ENCODE results near the gene TRIM74. TPM values are rescaled to one million over a fixed set of nuclear protein-coding genes. Genes with fewer than 3 reads are reported as not detected.
A peak's percentile ranks its signal among the peaks of the same experiment; 100 is the strongest.
"Not testable (repeated sequence)": the region's sequence is repeated elsewhere in the genome, so short reads cannot be mapped to it uniquely, and the experiment has no call there.

The TRIM74 gene
- 0.72 TPM for polyA plus RNA-seq (2013, experiment 1 of 4)
- polyA plus RNA-seq (2013, experiment 2 of 4): 1.0 TPM
- not detected for polyA plus RNA-seq (2013, experiment 3 of 4)
- polyA plus RNA-seq (2013, experiment 4 of 4): 0.61 TPM

DNA sequence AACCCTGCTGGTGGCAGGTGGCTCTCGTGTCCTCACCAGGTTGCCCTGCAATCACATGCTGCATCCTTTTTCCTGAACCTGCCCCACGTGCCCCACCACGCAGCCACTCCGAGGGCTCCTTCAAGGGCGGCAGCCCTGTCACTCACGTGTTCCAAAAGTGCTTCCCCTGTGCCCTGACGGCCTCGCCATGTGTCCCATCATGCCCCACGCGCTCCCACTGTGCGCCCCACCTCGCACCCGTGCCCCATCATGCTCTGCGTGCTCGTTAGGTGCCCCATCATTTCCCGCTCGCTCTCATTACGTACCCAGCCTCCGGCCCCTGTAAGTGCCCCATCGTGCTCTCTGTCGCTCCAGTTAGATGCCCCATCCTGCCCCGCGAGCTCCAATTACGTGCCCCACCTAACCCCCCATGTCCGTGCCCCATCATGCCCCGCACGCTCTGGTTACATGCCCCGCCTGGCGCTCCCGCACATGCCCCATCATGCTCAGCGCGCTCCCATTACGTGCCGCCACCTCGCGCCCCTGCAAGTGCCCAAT, at the start of gene TRIM74:
TRIM74 (minus strand) TSS at position 487 of the 537 bp plus-strand sequence. CDS start 3,309 bp downstream, outside the sequence.
- H3K27me3 ChIP-seq (ENCODE audit: control insufficient read depth, insufficient read depth, low read length, poor library complexity, severe bottlenecking); H3K36me3 ChIP-seq (ENCODE audit: control insufficient read depth, insufficient read depth, low read length); H3K4me3 ChIP-seq (ENCODE audit: insufficient read depth, low read depth, low read length); H3K27ac ChIP-seq (ENCODE audit: insufficient read depth, low read depth, low read length, poor library complexity, severe bottlenecking); H3K9me3 ChIP-seq (ENCODE audit: control insufficient read depth, low read length); H3K4me1 ChIP-seq (ENCODE audit: control insufficient read depth, insufficient read depth, low read length): not testable (repeated sequence)
- 90 to 98% methylated on average over 7 to 9 of the region's 36 CpGs for WGBS, 2 experiments

DNA sequence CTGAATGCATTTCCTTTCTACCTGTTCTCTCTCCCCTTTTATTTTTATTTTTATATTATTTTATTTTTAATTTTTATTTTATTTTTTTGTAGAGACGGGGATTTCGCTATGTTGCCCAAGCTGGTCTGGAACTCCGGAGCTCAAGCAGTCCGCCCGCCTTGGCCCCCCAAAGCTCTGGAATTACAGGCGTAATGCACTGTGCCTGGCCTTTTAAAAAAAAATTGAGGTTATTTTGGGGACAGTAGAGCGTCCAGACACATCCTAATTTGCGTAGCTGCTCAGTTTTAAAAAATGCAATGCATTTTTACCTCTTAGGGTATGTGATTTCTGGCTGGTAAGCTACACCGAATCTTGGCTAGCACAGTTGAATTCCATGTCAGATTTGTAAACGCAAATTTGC, 37.2 kb upstream of the TRIM74 start:
- H3K4me3 ChIP-seq (ENCODE audit: insufficient read depth, low read depth, low read length): peak overlapping the region; percentile 31
- H3K36me3 ChIP-seq (ENCODE audit: control insufficient read depth, insufficient read depth, low read length); H3K9me3 ChIP-seq (ENCODE audit: control insufficient read depth, low read length); H3K27me3 ChIP-seq (ENCODE audit: control insufficient read depth, insufficient read depth, low read length, poor library complexity, severe bottlenecking); H3K4me1 ChIP-seq (ENCODE audit: control insufficient read depth, insufficient read depth, low read length); H3K27ac ChIP-seq (ENCODE audit: insufficient read depth, low read depth, low read length, poor library complexity, severe bottlenecking): not testable (repeated sequence)
- WGBS, 2 experiments: 46 to 55% methylated on average over 9 of the region's 10 CpGs

DNA sequence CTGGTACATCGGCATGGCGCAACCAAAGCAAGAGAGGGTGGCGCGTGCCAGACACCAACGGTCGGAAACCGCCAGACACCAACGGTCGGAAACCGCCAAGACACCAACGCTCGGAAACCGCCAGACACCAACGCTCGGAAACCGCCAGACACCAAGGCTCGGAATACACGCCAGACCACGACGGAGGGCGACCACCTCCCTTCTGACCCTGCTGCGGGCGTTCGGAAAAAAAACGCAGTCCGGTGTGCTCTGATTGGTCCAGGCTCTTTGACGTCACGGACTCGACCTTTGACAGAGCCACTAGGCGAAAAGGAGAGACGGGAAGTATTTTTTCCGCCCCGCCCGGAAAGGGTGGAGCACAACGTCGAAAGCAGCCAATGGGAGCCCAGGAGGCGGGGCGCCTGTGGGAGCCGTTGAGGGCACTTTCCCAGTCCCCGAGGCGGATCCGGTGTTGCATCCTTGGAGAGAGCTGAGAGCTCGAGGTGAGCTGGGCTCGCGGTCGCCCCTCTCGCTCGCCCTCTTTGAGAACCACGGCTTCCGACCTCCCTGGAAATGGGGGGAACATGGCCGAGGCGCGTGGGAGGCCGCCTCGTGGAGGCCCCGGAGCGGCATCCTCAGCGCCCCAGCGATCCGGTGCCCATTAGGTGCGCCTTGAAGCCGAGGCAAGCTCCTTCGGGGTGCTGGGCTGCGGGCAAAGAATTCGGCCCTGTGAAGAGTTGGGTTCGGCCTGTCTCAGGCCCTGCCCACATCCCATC, 36.6 kb upstream of the TRIM74 start:
- Histone ChIP-seq H3K27ac (ENCODE audit: insufficient read depth, low read depth, low read length, poor library complexity, severe bottlenecking) (peak overlapping the region; percentile 84), H3K4me3 (ENCODE audit: insufficient read depth, low read depth, low read length) (peak overlapping the region; percentile 60)
- 0% methylated on average over 34 to 39 of the region's 66 CpGs for WGBS, 2 experiments
- H3K4me1 ChIP-seq (ENCODE audit: control insufficient read depth, insufficient read depth, low read length); H3K9me3 ChIP-seq (ENCODE audit: control insufficient read depth, low read length); H3K27me3 ChIP-seq (ENCODE audit: control insufficient read depth, insufficient read depth, low read length, poor library complexity, severe bottlenecking); H3K36me3 ChIP-seq (ENCODE audit: control insufficient read depth, insufficient read depth, low read length): not testable (repeated sequence)

DNA sequence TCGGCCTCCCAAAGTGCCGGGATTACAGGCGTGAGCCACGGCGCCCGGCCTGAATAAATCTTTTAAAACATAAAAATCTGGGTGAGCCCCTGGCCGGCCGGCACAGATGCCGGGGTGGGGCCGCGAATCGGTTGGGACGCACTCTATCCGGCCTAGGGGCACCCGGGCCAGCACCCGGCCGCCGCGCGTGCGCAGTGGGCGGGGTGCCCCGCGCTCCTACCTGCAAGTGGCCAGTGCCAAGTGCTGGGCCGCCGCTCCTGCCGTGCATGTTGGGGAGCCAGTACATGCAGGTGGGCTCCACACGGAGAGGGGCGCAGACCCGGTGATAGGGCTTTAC, 36.1 kb upstream of the TRIM74 start:
- 0 to 1% methylated on average over 15 to 17 of the region's 30 CpGs for WGBS, 2 experiments
- H3K27me3 ChIP-seq (ENCODE audit: control insufficient read depth, insufficient read depth, low read length, poor library complexity, severe bottlenecking); H3K9me3 ChIP-seq (ENCODE audit: control insufficient read depth, low read length); H3K36me3 ChIP-seq (ENCODE audit: control insufficient read depth, insufficient read depth, low read length); H3K4me1 ChIP-seq (ENCODE audit: control insufficient read depth, insufficient read depth, low read length): not testable (repeated sequence)
- peak overlapping the region; percentile 84 for H3K27ac ChIP-seq (ENCODE audit: insufficient read depth, low read depth, low read length, poor library complexity, severe bottlenecking)
- H3K4me3 ChIP-seq (ENCODE audit: insufficient read depth, low read depth, low read length): peak overlapping the region; percentile 60

DNA sequence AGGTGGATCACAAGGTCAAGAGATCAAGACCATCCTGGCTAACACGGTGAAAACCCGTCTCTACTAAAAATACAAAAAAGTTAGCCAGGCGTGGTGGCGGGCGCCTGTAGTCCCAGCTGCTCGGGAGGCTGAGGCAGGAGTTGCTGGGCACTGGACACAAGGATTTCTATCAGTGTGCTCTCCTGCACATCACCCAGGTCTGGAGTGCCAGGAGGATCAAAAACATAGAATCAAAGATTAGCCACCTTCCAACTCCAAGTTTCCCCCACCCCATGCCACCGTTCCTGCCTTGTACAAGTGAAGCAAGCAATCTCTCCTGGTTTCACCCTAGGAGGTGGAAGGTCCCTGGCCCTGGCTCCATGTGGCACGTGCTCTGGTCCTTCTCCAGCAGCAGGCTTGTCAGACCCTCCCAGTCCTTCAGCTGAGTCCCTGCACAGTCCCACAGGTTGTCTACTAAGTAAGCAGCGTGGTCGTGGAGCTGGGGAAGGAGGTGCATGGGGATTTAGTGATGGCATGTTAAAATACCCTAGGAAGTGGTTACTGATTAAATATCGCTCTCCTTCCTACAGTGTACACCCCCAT, 28.7 kb upstream of the TRIM74 start:
- not testable (repeated sequence) for H3K27me3 ChIP-seq (ENCODE audit: control insufficient read depth, insufficient read depth, low read length, poor library complexity, severe bottlenecking); H3K27ac ChIP-seq (ENCODE audit: insufficient read depth, low read depth, low read length, poor library complexity, severe bottlenecking); H3K4me3 ChIP-seq (ENCODE audit: insufficient read depth, low read depth, low read length); H3K9me3 ChIP-seq (ENCODE audit: control insufficient read depth, low read length); H3K4me1 ChIP-seq (ENCODE audit: control insufficient read depth, insufficient read depth, low read length); H3K36me3 ChIP-seq (ENCODE audit: control insufficient read depth, insufficient read depth, low read length)
- WGBS, 2 experiments: no CpG with 5 or more reads among the region's 11 CpGs

DNA sequence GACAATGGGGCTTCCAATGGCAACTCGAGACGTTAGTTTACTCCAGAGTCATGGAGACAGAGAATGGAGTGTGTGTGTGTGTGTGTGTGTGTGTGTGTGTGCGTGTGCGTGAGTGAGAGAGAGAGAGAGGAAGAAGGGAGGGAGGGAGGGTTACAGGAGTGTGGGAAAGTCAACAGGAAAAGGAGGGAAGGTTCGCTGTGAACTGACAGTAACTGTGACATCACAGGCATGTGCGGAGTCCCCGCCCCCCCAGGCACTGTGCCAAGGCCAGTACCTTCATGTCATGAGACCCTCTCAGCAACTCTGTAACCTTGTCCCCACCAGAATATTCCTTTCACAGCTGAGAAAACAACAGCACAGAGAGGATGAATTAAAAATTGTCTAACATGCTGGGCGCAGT, 28.2 kb upstream of the TRIM74 start:
- 88 to 100% methylated on average over 2 of the region's 8 CpGs for WGBS, 2 experiments
- H3K4me1 ChIP-seq (ENCODE audit: control insufficient read depth, insufficient read depth, low read length); H3K27me3 ChIP-seq (ENCODE audit: control insufficient read depth, insufficient read depth, low read length, poor library complexity, severe bottlenecking); H3K36me3 ChIP-seq (ENCODE audit: control insufficient read depth, insufficient read depth, low read length); H3K27ac ChIP-seq (ENCODE audit: insufficient read depth, low read depth, low read length, poor library complexity, severe bottlenecking); H3K4me3 ChIP-seq (ENCODE audit: insufficient read depth, low read depth, low read length); H3K9me3 ChIP-seq (ENCODE audit: control insufficient read depth, low read length): not testable (repeated sequence)

- H3K36me3 ChIP-seq (ENCODE audit: control insufficient read depth, insufficient read depth, low read length); H3K4me3 ChIP-seq (ENCODE audit: insufficient read depth, low read depth, low read length); H3K9me3 ChIP-seq (ENCODE audit: control insufficient read depth, low read length); H3K27ac ChIP-seq (ENCODE audit: insufficient read depth, low read depth, low read length, poor library complexity, severe bottlenecking); H3K4me1 ChIP-seq (ENCODE audit: control insufficient read depth, insufficient read depth, low read length); H3K27me3 ChIP-seq (ENCODE audit: control insufficient read depth, insufficient read depth, low read length, poor library complexity, severe bottlenecking): not testable (repeated sequence)
- 92 to 100% methylated on average over 4 to 6 of the region's 8 CpGs for WGBS, 2 experiments
These were observed 26.2 kb upstream of the TRIM74 start for GRCh38 chr7:72995484-72995883.

DNA sequence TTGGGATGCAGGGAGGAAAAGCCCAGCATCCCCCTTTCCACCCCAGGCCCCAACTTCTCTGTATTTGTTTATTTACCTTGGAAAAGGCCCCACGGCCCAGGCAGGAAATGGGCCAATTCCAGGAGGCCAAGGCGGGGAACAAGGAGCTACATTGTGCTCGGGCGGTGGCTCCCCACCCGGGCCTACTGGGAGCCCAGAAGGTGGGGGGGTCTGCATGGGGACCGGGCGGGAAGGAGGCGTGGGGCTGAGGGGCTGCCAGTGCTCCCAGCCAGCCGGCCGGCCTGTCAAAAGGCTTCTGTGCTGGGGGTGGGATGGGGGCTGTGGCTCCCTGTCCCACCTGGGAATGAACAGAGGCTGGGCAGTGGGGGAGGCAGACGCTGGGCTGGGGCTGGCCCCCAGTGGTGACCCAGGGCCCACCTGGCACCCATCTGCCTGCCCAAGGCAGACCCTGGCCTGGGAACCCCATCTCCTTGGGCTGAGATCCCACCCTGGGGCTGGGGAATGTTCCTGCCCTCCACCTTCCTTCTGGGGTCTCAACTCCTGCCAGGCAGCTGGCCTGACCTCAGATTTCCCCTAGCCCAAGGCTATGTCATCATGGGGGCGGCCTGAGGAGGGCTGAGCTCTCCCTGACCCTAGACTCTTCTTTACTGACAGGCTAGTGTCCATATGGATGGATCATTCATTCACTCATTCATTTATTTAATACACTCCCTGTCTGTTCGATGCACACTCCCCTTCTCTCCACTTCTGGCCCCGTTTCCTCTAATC, 21.1 kb upstream of the TRIM74 start:
- WGBS, 2 experiments: 91 to 93% methylated on average over 2 to 5 of the region's 14 CpGs
- H3K27ac ChIP-seq (ENCODE audit: insufficient read depth, low read depth, low read length, poor library complexity, severe bottlenecking); H3K27me3 ChIP-seq (ENCODE audit: control insufficient read depth, insufficient read depth, low read length, poor library complexity, severe bottlenecking); H3K36me3 ChIP-seq (ENCODE audit: control insufficient read depth, insufficient read depth, low read length); H3K4me3 ChIP-seq (ENCODE audit: insufficient read depth, low read depth, low read length); H3K4me1 ChIP-seq (ENCODE audit: control insufficient read depth, insufficient read depth, low read length); H3K9me3 ChIP-seq (ENCODE audit: control insufficient read depth, low read length): not testable (repeated sequence)

DNA sequence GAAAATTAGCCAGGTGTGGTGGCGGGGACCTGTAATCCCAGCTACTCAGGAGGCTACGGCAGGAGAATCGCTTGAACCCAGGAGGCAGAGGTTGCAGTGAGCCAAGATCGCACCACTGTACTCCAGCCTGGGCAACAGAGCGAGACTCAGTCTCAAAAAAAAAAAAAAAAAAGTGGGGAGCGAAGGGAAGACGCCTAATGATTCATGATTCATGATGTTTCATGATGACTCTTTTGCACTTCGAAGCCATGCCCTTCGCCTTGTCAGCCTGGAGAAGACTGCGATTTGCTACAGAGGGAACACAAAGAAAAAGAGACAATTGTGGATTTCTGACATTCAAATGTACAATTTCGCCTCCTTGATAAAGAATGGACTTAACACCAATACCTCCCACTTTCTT, 12.8 kb upstream of the TRIM74 start:
- not testable (repeated sequence) for H3K4me1 ChIP-seq (ENCODE audit: control insufficient read depth, insufficient read depth, low read length); H3K4me3 ChIP-seq (ENCODE audit: insufficient read depth, low read depth, low read length); H3K27me3 ChIP-seq (ENCODE audit: control insufficient read depth, insufficient read depth, low read length, poor library complexity, severe bottlenecking); H3K9me3 ChIP-seq (ENCODE audit: control insufficient read depth, low read length); H3K36me3 ChIP-seq (ENCODE audit: control insufficient read depth, insufficient read depth, low read length); H3K27ac ChIP-seq (ENCODE audit: insufficient read depth, low read depth, low read length, poor library complexity, severe bottlenecking)
- WGBS, 2 experiments: no CpG with 5 or more reads among the region's 11 CpGs

GRCh38 chr7:72980382-72980781, 11.1 kb upstream of the TRIM74 start:
- not testable (repeated sequence) for H3K4me1 ChIP-seq (ENCODE audit: control insufficient read depth, insufficient read depth, low read length)

More at GRCh38 chr7:72980382-72980781, 11.1 kb upstream of the TRIM74 start:
- 86 to 100% methylated on average over 1 of the region's 6 CpGs for WGBS, 2 experiments
- not testable (repeated sequence) for H3K4me3 ChIP-seq (ENCODE audit: insufficient read depth, low read depth, low read length); H3K9me3 ChIP-seq (ENCODE audit: control insufficient read depth, low read length); H3K27ac ChIP-seq (ENCODE audit: insufficient read depth, low read depth, low read length, poor library complexity, severe bottlenecking); H3K36me3 ChIP-seq (ENCODE audit: control insufficient read depth, insufficient read depth, low read length); H3K27me3 ChIP-seq (ENCODE audit: control insufficient read depth, insufficient read depth, low read length, poor library complexity, severe bottlenecking)
